ENCODE results near the gene IL21. TPM values are rescaled to one million over a fixed set of nuclear protein-coding genes. Genes with fewer than 3 reads are reported as not detected.

The IL21 gene
- total and polyA plus RNA-seq, 2 of the 13 experiments (the other 11 are each of a cell fraction or from before 2014, with no cell fraction given) = not detected

DNA sequence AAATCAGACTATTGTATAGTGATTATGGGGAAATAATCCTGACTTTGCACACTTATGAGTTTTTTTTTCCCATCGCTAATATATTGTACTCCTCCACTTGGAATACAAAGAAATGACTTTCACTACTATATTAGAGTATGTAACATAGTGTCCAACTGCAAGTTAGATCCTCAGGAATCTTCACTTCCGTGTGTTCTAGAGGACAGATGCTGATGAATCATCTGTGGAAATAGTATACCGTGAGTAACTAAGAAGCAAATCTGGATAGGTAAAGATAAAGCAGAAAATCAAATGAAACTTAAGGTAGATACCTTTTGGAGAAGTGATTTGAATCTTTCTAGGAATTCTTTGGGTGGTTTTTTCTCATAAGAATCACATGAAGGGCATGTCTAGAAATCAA is 8.3 kb downstream of the IL21 start:
- no peak for TF ChIP-seq BHLHE40 (IDR thresholded peaks at IDR 0.05; ENCODE audit: low read length)
- TF ChIP-seq SIN3B (IDR thresholded peaks at IDR 0.05; ENCODE audit: low read length) = no peak
- no peak for TF ChIP-seq TCF12 (IDR thresholded peaks at IDR 0.05)
- no peak for TF ChIP-seq TCF12 (CRISPR knock-in tag; IDR thresholded peaks at IDR 0.05)
- no peak for TF ChIP-seq NFYB (CRISPR knock-in tag; IDR thresholded peaks at IDR 0.05)
- in situ Hi-C loops (cut with HindIII; ENCODE audit: extremely low pct_ligation_motif_present, low pct_unique_long_range_greater_than_20kb) (no loop called here), intact Hi-C loops (cut with micrococcal nuclease; ENCODE audit: unreplicated experiment) (no loop called here)
- Histone ChIP-seq H3K9ac (ENCODE audit: insufficient read depth, low read depth, low read length) (no peak overlapping the region), H3K4me3 (replicated peaks in 1 of 3; ENCODE audit: insufficient read depth in 1 of 3, low read depth in 2 of 3, low read length in 3 of 3) (no peak overlapping the region), H3K27ac (ENCODE audit: extremely low read length, insufficient read depth, low read length) (no peak overlapping the region), H3K9me3 (ENCODE audit: low read length) (no peaks in the 10 kb centered on the region), H3K27me3 (ENCODE audit: control insufficient read depth in 1 of 2, insufficient read depth in 2 of 2, low read length in 2 of 2) (no peaks in the 10 kb centered on the region), H4K20me1 (ENCODE audit: insufficient read depth, low read length) (no peaks in the 10 kb centered on the region), H3K36me3 (replicated peaks in 1 of 2; ENCODE audit: control insufficient read depth in 1 of 2, insufficient read depth in 2 of 2, low read length in 2 of 2) (no peaks in the 10 kb centered on the region), H3K4me1 (ENCODE audit: insufficient read depth, low read length) (no peaks in the 10 kb centered on the region), H3K79me2 (ENCODE audit: insufficient read depth, low read length) (no peaks in the 10 kb centered on the region), H3K4me2 (ENCODE audit: low read depth, low read length) (no peak overlapping the region), H2AFZ (ENCODE audit: low read length) (no peak overlapping the region)
- ATAC-seq = no peak
- ChIA-PET POLR2A (no interaction called here), CTCF (ENCODE audit: low intra/inter-chr PET ratio, low total read pairs) (no interaction called here)
- DNase-seq (ENCODE audit: low spot score) = no peak
- no peak for FAIRE-seq
- WGBS (ENCODE audit: low lambda C conversion rate) = 14% methylated on average over 3 of the region's 3 CpGs
- BruUV-seq (replicated peaks) = no TSS peak

DNA sequence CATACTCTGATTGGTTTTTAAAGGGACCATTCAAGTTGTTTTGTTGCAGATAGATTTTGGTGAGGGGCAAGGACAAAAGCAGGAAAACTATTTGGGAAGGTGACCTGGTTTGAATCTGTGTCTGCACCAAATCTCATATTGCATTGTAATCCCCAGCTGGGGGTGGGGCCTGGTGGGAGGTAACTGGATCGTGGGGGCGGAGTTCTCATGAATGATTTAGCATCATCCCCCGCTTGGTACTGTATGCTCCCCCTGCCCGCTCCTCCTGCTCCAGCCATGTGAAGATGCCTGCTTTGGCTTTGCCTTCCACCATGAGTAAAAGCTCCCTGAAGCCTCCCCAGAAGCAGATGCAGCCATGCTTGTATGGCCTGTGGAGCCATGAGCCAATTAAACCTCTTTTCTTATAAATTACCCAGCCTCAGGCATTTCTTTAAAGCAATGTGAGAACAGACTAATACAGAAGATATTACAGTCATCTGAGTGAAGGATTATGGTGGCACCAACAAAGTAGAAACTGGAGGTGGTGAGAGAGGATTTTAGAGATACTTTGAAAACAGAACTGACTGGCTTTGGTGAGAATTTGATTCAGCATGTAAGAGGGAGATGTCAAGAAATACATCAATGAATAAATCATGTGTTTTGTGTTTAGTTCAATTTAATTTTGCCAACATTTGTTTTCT is 14.4 kb downstream of the IL21 start:
- Histone ChIP-seq H3K79me2 (ENCODE audit: insufficient read depth, low read length) (no peaks in the 10 kb centered on the region), H3K4me2 (ENCODE audit: low read depth, low read length) (no peak overlapping the region), H3K9me3 (ENCODE audit: low read length) (no peaks in the 10 kb centered on the region), H3K27ac (ENCODE audit: extremely low read length, insufficient read depth, low read length) (no peak overlapping the region), H3K36me3 (replicated peaks in 1 of 2; ENCODE audit: control insufficient read depth in 1 of 2, insufficient read depth in 2 of 2, low read length in 2 of 2) (no peaks in the 10 kb centered on the region), H3K4me1 (ENCODE audit: insufficient read depth, low read length) (no peaks in the 10 kb centered on the region), H4K20me1 (ENCODE audit: insufficient read depth, low read length) (no peaks in the 10 kb centered on the region), H3K27me3 (ENCODE audit: control insufficient read depth in 1 of 2, insufficient read depth in 2 of 2, low read length in 2 of 2) (no peaks in the 10 kb centered on the region; a peak in 1 of 5 replicates), H2AFZ (ENCODE audit: low read length) (no peak overlapping the region), H3K4me3 (replicated peaks in 1 of 3; ENCODE audit: insufficient read depth in 1 of 3, low read depth in 2 of 3, low read length in 3 of 3) (no peak overlapping the region), H3K9ac (ENCODE audit: insufficient read depth, low read depth, low read length) (no peak overlapping the region)
- FAIRE-seq = no peak
- POLR2A ChIA-PET = no interaction called here
- in situ Hi-C loops (cut with HindIII; ENCODE audit: extremely low pct_ligation_motif_present, low pct_unique_long_range_greater_than_20kb) = loop anchor here (10.0 kb wide), 1 partner anchor 308 kb away; no protein-coding TSS in a partner anchor
- no peak for DNase-seq (ENCODE audit: low spot score)
- ATAC-seq = no peak
- no TSS peak for BruUV-seq (replicated peaks)
- intact Hi-C loops (cut with micrococcal nuclease; ENCODE audit: unreplicated experiment) = loop anchor here (10.0 kb wide), 1 partner anchor 1508 kb away; no protein-coding TSS in a partner anchor
- WGBS (ENCODE audit: low lambda C conversion rate) = 0% methylated on average over 4 of the region's 4 CpGs
- CTCF ChIA-PET (ENCODE audit: low intra/inter-chr PET ratio, low total read pairs) = no interaction called here
- TF ChIP-seq ZNF772 (CRISPR knock-in tag; IDR thresholded peaks at IDR 0.05) (no peak), ZBTB8A (CRISPR knock-in tag; IDR thresholded peaks at IDR 0.05; ENCODE audit: borderline replicate concordance, low read depth) (no peak), FOXA3 (CRISPR knock-in tag; IDR thresholded peaks at IDR 0.05) (no peak), ZNF232 (CRISPR knock-in tag; IDR thresholded peaks at IDR 0.05; ENCODE audit: borderline replicate concordance) (no peak), ZNF788 (CRISPR knock-in tag; IDR thresholded peaks at IDR 0.05; ENCODE audit: borderline replicate concordance) (no peak), PHF5A (CRISPR knock-in tag; IDR thresholded peaks at IDR 0.05; ENCODE audit: low read depth, unreplicated experiment) (no peak), ZNF367 (CRISPR knock-in tag; IDR thresholded peaks at IDR 0.05; ENCODE audit: borderline replicate concordance) (no peak), ZNF235 (CRISPR knock-in tag; IDR thresholded peaks at IDR 0.05; ENCODE audit: borderline replicate concordance) (no peak), POLR2A (IDR thresholded peaks at IDR 0.05; ENCODE audit: insufficient read depth in 1 of 2, low read depth in 2 of 2, low read length in 2 of 2) (no peak), ATAD3A (CRISPR knock-in tag; IDR thresholded peaks at IDR 0.05) (no peak)
- TF ChIP-seq, protein P1, sequence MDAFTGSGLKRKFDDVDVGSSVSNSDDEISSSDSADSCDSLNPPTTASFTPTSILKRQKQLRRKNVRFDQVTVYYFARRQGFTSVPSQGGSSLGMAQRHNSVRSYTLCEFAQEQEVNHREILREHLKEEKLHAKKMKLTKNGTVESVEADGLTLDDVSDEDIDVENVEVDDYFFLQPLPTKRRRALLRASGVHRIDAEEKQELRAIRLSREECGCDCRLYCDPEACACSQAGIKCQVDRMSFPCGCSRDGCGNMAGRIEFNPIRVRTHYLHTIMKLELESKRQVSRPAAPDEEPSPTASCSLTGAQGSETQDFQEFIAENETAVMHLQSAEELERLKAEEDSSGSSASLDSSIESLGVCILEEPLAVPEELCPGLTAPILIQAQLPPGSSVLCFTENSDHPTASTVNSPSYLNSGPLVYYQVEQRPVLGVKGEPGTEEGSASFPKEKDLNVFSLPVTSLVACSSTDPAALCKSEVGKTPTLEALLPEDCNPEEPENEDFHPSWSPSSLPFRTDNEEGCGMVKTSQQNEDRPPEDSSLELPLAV (CRISPR knock-in tag; conservative IDR thresholded peaks at IDR 0.05; ENCODE audit: low read depth) = no peak
- TF ChIP-seq, protein P2, sequence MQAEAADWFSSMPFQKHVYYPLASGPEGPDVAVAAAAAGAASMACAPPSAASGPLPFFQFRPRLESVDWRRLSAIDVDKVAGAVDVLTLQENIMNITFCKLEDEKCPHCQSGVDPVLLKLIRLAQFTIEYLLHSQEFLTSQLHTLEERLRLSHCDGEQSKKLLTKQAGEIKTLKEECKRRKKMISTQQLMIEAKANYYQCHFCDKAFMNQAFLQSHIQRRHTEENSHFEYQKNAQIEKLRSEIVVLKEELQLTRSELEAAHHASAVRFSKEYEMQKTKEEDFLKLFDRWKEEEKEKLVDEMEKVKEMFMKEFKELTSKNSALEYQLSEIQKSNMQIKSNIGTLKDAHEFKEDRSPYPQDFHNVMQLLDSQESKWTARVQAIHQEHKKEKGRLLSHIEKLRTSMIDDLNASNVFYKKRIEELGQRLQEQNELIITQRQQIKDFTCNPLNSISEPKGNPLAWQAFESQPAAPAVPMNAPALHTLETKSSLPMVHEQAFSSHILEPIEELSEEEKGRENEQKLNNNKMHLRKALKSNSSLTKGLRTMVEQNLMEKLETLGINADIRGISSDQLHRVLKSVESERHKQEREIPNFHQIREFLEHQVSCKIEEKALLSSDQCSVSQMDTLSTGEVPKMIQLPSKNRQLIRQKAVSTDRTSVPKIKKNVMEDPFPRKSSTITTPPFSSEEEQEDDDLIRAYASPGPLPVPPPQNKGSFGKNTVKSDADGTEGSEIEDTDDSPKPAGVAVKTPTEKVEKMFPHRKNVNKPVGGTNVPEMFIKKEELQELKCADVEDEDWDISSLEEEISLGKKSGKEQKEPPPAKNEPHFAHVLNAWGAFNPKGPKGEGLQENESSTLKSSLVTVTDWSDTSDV (CRISPR knock-in tag; IDR thresholded peaks at IDR 0.05) = no peak
